K562 (cell line): ENCODE measurements around the gene EFEMP2. TPM values are rescaled to one million over a fixed set of nuclear protein-coding genes. Genes with fewer than 3 reads are reported as not detected.

ENCODE experiments used
- ASH1L ChIP-seq: fragments of 450-650 bp; IDR thresholded peaks from 2 replicates; pipeline ENCODE4 v1.6.1; 2018; ENCODE audit warnings: borderline replicate concordance, mild to moderate bottlenecking, low read depth; ENCODE audit not compliant: partially characterized antibody
- CREB3 ChIP-seq: fragments of 450-650 bp; conservative IDR thresholded peaks from 2 replicates; pipeline ENCODE4 v1.6.1; 2016; ENCODE audit warnings: missing genetic modification characterization, low read depth, mild to moderate bottlenecking, missing compliant biosample characterization, moderate library complexity
- CREM ChIP-seq: IDR thresholded peaks from 2 replicates; pipeline ENCODE4 v1.6.1; 2014; ENCODE audit warnings: antibody characterized with exemption, low read depth
- HDGF ChIP-seq: fragments of 450-650 bp; IDR thresholded peaks from 2 replicates; pipeline ENCODE4 v1.6.1; 2016
- HMG20A ChIP-seq: fragments of 450-650 bp; formaldehyde crosslinking; conservative IDR thresholded peaks from 2 replicates; pipeline ENCODE4 v1.4.0; 2020; ENCODE audit warnings: mild to moderate bottlenecking, mixed read lengths
- NFXL1 ChIP-seq: fragments of 450-650 bp; formaldehyde crosslinking; IDR thresholded peaks from 2 replicates; pipeline ENCODE4 v1.4.0; 2021; ENCODE audit warnings: mild to moderate bottlenecking
- SRSF9 ChIP-seq: fragments of 200-400 bp; formaldehyde crosslinking; IDR thresholded peaks from 2 replicates; pipeline ENCODE4 v1.6.1; 2017; ENCODE audit warnings: low read depth, low read length, borderline replicate concordance
- polyA plus RNA-seq, 8 experiments: library from polyadenylated mRNA; depleted of rRNA in 4 of 8; stranded (reverse) in 5 of 8; unstranded in 3 of 8; fragments of >200 nt; fragmentation: Nextera tagmentation in 2 of 8; fragmentation: Illumina TruSeq in 1 of 8; extraction: Ambion mirVana in 2 of 8; extraction: Trizol in 1 of 8; gene quantifications; 2 replicates each; pipeline versions ENCODE4 v1.2.1 to v1.2.3, GENCODE V29; 2011 to 2014; ENCODE audit warnings: inconsistent platforms in 1 of 8, missing spikeins in 1 of 8
- total RNA-seq, 7 experiments: library from RNA; depleted of rRNA in 6 of 7; stranded (reverse); fragments of >200 nt in 6 of 7; fragmentation: Illumina TruSeq in 2 of 7; extraction: Trizol in 2 of 7; gene quantifications; 2 replicates each; pipeline versions ENCODE4 v1.2.1 to v1.2.3, GENCODE V29; 2011 to 2021; ENCODE audit warnings: low replicate concordance in 1 of 7
- TF ChIP-seq, protein P1 (sequence below): fragments of 450-650 bp; IDR thresholded peaks from 2 replicates; pipeline ENCODE4 v1.6.1; 2016; ENCODE audit warnings: mild to moderate bottlenecking, moderate library complexity
- TF ChIP-seq, protein P2 (sequence below): sonication (generic); formaldehyde crosslinking; IDR thresholded peaks from 2 replicates; pipeline ENCODE4 v1.8.1; 2023; ENCODE audit warnings: missing genetic modification reagents, mild to moderate bottlenecking, borderline replicate concordance
- TF ChIP-seq, protein P3 (sequence below): sonication (generic); formaldehyde crosslinking; IDR thresholded peaks from 2 replicates; pipeline ENCODE4 v1.9.0; 2022; ENCODE audit warnings: mild to moderate bottlenecking, missing genetic modification reagents

EFEMP2 gene
- total and polyA plus RNA-seq, 9 of the 15 experiments (the other 6 are each of a cell fraction or from before 2014, with no cell fraction given), result 0.07 to 2.9 (median 0.69) TPM; not detected in 1

- TF ChIP-seq, protein P1, sequence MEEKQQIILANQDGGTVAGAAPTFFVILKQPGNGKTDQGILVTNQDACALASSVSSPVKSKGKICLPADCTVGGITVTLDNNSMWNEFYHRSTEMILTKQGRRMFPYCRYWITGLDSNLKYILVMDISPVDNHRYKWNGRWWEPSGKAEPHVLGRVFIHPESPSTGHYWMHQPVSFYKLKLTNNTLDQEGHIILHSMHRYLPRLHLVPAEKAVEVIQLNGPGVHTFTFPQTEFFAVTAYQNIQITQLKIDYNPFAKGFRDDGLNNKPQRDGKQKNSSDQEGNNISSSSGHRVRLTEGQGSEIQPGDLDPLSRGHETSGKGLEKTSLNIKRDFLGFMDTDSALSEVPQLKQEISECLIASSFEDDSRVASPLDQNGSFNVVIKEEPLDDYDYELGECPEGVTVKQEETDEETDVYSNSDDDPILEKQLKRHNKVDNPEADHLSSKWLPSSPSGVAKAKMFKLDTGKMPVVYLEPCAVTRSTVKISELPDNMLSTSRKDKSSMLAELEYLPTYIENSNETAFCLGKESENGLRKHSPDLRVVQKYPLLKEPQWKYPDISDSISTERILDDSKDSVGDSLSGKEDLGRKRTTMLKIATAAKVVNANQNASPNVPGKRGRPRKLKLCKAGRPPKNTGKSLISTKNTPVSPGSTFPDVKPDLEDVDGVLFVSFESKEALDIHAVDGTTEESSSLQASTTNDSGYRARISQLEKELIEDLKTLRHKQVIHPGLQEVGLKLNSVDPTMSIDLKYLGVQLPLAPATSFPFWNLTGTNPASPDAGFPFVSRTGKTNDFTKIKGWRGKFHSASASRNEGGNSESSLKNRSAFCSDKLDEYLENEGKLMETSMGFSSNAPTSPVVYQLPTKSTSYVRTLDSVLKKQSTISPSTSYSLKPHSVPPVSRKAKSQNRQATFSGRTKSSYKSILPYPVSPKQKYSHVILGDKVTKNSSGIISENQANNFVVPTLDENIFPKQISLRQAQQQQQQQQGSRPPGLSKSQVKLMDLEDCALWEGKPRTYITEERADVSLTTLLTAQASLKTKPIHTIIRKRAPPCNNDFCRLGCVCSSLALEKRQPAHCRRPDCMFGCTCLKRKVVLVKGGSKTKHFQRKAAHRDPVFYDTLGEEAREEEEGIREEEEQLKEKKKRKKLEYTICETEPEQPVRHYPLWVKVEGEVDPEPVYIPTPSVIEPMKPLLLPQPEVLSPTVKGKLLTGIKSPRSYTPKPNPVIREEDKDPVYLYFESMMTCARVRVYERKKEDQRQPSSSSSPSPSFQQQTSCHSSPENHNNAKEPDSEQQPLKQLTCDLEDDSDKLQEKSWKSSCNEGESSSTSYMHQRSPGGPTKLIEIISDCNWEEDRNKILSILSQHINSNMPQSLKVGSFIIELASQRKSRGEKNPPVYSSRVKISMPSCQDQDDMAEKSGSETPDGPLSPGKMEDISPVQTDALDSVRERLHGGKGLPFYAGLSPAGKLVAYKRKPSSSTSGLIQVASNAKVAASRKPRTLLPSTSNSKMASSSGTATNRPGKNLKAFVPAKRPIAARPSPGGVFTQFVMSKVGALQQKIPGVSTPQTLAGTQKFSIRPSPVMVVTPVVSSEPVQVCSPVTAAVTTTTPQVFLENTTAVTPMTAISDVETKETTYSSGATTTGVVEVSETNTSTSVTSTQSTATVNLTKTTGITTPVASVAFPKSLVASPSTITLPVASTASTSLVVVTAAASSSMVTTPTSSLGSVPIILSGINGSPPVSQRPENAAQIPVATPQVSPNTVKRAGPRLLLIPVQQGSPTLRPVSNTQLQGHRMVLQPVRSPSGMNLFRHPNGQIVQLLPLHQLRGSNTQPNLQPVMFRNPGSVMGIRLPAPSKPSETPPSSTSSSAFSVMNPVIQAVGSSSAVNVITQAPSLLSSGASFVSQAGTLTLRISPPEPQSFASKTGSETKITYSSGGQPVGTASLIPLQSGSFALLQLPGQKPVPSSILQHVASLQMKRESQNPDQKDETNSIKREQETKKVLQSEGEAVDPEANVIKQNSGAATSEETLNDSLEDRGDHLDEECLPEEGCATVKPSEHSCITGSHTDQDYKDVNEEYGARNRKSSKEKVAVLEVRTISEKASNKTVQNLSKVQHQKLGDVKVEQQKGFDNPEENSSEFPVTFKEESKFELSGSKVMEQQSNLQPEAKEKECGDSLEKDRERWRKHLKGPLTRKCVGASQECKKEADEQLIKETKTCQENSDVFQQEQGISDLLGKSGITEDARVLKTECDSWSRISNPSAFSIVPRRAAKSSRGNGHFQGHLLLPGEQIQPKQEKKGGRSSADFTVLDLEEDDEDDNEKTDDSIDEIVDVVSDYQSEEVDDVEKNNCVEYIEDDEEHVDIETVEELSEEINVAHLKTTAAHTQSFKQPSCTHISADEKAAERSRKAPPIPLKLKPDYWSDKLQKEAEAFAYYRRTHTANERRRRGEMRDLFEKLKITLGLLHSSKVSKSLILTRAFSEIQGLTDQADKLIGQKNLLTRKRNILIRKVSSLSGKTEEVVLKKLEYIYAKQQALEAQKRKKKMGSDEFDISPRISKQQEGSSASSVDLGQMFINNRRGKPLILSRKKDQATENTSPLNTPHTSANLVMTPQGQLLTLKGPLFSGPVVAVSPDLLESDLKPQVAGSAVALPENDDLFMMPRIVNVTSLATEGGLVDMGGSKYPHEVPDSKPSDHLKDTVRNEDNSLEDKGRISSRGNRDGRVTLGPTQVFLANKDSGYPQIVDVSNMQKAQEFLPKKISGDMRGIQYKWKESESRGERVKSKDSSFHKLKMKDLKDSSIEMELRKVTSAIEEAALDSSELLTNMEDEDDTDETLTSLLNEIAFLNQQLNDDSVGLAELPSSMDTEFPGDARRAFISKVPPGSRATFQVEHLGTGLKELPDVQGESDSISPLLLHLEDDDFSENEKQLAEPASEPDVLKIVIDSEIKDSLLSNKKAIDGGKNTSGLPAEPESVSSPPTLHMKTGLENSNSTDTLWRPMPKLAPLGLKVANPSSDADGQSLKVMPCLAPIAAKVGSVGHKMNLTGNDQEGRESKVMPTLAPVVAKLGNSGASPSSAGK, result peak; percentile 83
- TF ChIP-seq NFXL1, result no peak
- no peak for TF ChIP-seq CREM
- no peak for TF ChIP-seq HMG20A
- TF ChIP-seq, protein P2, sequence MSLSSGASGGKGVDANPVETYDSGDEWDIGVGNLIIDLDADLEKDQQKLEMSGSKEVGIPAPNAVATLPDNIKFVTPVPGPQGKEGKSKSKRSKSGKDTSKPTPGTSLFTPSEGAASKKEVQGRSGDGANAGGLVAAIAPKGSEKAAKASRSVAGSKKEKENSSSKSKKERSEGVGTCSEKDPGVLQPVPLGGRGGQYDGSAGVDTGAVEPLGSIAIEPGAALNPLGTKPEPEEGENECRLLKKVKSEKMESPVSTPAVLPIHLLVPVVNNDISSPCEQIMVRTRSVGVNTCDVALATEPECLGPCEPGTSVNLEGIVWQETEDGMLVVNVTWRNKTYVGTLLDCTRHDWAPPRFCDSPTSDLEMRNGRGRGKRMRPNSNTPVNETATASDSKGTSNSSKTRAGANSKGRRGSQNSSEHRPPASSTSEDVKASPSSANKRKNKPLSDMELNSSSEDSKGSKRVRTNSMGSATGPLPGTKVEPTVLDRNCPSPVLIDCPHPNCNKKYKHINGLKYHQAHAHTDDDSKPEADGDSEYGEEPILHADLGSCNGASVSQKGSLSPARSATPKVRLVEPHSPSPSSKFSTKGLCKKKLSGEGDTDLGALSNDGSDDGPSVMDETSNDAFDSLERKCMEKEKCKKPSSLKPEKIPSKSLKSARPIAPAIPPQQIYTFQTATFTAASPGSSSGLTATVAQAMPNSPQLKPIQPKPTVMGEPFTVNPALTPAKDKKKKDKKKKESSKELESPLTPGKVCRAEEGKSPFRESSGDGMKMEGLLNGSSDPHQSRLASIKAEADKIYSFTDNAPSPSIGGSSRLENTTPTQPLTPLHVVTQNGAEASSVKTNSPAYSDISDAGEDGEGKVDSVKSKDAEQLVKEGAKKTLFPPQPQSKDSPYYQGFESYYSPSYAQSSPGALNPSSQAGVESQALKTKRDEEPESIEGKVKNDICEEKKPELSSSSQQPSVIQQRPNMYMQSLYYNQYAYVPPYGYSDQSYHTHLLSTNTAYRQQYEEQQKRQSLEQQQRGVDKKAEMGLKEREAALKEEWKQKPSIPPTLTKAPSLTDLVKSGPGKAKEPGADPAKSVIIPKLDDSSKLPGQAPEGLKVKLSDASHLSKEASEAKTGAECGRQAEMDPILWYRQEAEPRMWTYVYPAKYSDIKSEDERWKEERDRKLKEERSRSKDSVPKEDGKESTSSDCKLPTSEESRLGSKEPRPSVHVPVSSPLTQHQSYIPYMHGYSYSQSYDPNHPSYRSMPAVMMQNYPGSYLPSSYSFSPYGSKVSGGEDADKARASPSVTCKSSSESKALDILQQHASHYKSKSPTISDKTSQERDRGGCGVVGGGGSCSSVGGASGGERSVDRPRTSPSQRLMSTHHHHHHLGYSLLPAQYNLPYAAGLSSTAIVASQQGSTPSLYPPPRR (CRISPR knock-in tag), result no peak; the same call in 1 of the 2 replicates
- TF ChIP-seq HDGF, result no peak
- TF ChIP-seq SRSF9, result no peak
- TF ChIP-seq CREB3 (tag), result no peak
- TF ChIP-seq ASH1L, result no peak
- TF ChIP-seq, protein P3, sequence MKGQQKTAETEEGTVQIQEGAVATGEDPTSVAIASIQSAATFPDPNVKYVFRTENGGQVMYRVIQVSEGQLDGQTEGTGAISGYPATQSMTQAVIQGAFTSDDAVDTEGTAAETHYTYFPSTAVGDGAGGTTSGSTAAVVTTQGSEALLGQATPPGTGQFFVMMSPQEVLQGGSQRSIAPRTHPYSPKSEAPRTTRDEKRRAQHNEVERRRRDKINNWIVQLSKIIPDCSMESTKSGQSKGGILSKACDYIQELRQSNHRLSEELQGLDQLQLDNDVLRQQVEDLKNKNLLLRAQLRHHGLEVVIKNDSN (CRISPR knock-in tag), result no peak
Observed at GRCh38 chr11:65857500-65857852, 15.1 kb downstream of the EFEMP2 start (continued).
